Left ventricle myocardium inferior (tissue), 1 donor: ENCODE data around the gene CCDC57. TPM values are rescaled to one million over a fixed set of nuclear protein-coding genes. Genes with fewer than 3 reads are reported as not detected.
"Not testable (repeated sequence)": the region's sequence is repeated elsewhere in the genome, so short reads cannot be mapped to it uniquely, and the experiment has no call there.

Experiments used
- DNase-seq: peaks from one replicate; pipeline ENCODE4 v3.0.0-alpha.2; 2020
- H3K27ac ChIP-seq: fragments of 200-600 bp; replicated peaks from 2 replicates; pipeline ENCODE4 v1.8.0; 2021
- H3K27me3 ChIP-seq: fragments of 200-600 bp; 2 replicates; pipeline ENCODE4 v1.8.0; 2021; ENCODE audit warnings: low read depth
- H3K36me3 ChIP-seq: fragments of 200-600 bp; 2 replicates; pipeline ENCODE4 v1.8.0; 2021
- H3K4me1 ChIP-seq: fragments of 200-600 bp; 2 replicates; pipeline ENCODE4 v1.8.0; 2021
- H3K4me3 ChIP-seq: fragments of 200-600 bp; 2 replicates; pipeline ENCODE4 v1.8.0; 2021; ENCODE audit warnings: mild to moderate bottlenecking, moderate library complexity
- H3K9me3 ChIP-seq: fragments of 200-600 bp; replicated peaks from 2 replicates; pipeline ENCODE4 v1.8.0; 2021
- intact Hi-C: fragments of 100-400 bp; cut with micrococcal nuclease; formaldehyde crosslinking; loops from one replicate; pipeline ENCODE4 v1.11.0; 2022
- total RNA-seq: library from RNA; stranded (reverse); fragmentation: NEBNext Ultra II Directional; extraction: Animal tissue kit (Norgen Biotek cat#: 25700); gene quantifications from one replicate; pipeline ENCODE4 v1.2.1, GENCODE V29; 2021
- TF ChIP-seq, protein P1 (sequence below): fragments of 200-600 bp; IDR thresholded peaks from 2 replicates; pipeline ENCODE4 v1.8.0; 2021; ENCODE audit warnings: antibody characterized with exemption, mild to moderate bottlenecking, borderline replicate concordance
- donor health status: DM: no; HTN: yes; CAD: no; lungs with severe emphysema.

Gene CCDC57
- total RNA-seq, 1 donor from 2014 or later = 8.1 TPM

DNA sequence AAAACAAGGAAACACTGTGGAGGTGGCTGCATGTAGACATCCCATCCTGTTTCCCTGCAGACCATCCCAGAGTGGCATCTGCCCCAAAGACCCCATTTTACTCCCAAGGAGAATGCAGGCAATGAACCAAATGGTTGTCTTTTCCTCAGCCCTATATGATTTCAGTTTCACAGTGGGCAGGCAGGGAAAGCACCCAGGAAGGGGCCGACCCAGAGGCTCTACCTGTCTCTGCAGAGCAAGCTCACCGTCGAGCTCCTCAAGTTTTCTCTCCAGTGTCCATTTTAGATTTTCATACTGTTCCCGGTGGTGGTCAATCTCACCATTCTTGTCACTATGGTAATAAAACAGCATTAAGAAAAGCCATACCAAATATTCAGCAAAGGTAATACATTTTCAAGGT is 14.6 kb downstream of the CCDC57 start:
- Histone ChIP-seq H3K36me3 (peaks cover 37% of the 10 kb centered on the region), H3K27me3 (no peaks in the 10 kb centered on the region), H3K4me3 (no peak overlapping the region), H3K4me1 (no peaks in the 10 kb centered on the region), H3K9me3 (no peaks in the 10 kb centered on the region), H3K27ac (no peak overlapping the region)
- DNase-seq = no peak
- intact Hi-C loops = no loop called here
- TF ChIP-seq, protein P1, sequence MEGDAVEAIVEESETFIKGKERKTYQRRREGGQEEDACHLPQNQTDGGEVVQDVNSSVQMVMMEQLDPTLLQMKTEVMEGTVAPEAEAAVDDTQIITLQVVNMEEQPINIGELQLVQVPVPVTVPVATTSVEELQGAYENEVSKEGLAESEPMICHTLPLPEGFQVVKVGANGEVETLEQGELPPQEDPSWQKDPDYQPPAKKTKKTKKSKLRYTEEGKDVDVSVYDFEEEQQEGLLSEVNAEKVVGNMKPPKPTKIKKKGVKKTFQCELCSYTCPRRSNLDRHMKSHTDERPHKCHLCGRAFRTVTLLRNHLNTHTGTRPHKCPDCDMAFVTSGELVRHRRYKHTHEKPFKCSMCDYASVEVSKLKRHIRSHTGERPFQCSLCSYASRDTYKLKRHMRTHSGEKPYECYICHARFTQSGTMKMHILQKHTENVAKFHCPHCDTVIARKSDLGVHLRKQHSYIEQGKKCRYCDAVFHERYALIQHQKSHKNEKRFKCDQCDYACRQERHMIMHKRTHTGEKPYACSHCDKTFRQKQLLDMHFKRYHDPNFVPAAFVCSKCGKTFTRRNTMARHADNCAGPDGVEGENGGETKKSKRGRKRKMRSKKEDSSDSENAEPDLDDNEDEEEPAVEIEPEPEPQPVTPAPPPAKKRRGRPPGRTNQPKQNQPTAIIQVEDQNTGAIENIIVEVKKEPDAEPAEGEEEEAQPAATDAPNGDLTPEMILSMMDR = no peak

DNA sequence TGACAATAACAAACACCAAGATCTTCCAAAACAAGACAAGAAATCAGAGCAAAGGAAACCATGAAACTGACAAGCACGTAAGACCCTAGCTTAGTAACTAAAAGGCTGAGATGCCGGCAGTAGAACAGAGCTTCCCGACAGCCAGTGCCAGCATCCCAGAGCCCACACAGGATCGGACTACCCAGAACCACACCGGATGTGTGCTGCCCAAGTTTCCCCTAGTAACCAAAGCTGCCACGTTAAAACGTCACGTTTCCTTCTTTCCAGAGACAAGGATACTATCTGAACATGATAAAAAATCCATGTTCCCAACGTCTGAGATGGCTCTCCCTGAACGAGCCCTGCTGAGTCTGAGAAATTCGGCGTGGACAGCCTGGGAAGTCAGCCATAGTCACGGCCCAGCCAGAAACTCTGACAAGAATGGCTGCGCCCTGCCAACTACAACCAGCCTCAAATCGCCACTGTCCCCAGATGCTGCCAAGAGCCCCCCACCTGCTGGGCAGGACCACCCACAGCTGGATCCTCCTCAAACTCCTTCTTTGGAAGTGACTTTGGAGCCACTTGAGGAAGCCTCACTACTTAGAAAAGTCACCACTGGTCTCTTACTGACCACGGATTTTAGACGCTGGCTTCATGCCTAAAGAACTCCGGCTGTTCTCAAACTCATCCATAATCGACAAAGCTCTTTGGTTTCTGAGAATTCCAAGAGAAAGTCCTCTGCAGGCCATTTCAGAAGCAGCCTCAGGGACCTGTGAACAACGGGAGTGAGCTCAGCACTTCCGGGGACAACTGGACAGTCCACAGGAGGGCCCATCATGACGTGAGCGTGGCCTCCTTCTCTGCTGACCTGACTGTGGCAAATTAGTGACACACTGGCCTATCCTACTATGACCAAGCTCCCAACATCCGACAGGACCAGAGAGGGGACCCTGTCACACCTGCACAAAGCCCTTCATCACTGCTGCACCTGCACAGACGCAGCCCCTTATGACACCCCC is 16.7 kb downstream of the CCDC57 start:
- intact Hi-C loops = no loop called here
- TF ChIP-seq, protein P1 = no peak
- no peaks in the 10 kb centered on the region for H3K27me3 ChIP-seq
- peak overlapping the region; percentile 2 for H3K4me3 ChIP-seq
- H3K9me3 ChIP-seq = no peaks in the 10 kb centered on the region
- peaks cover 49% of the 10 kb centered on the region for H3K36me3 ChIP-seq
- peak overlapping the region; percentile 43 for H3K27ac ChIP-seq
- DNase-seq = no peak
- no peaks in the 10 kb centered on the region for H3K4me1 ChIP-seq

DNA sequence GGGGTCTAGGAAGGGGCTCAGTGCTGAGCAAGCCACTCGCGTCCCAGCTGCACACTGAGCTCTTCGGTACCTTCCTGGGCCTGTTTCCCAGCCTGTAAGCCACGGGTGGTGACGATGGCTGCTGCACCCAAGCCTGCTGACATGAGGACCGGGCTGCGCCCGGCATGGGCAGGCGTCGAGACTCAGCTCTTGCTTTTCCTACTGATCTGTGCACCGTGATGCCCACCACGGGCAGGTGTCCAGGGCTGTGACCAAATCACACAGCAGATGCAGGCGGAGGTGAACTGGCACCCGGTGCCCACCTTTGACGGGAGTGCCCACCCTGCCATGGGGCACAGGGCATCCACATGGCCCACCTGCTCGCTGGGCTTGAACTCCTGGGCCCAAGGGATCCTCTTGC is 17.9 kb downstream of the CCDC57 start:
- no peak for DNase-seq
- Histone ChIP-seq H3K4me1 (no peaks in the 10 kb centered on the region), H3K4me3 (no peak overlapping the region), H3K9me3 (no peaks in the 10 kb centered on the region), H3K36me3 (peaks cover 48% of the 10 kb centered on the region), H3K27ac (no peak overlapping the region), H3K27me3 (no peaks in the 10 kb centered on the region)
- intact Hi-C loops = no loop called here
- TF ChIP-seq, protein P1 = no peak

DNA sequence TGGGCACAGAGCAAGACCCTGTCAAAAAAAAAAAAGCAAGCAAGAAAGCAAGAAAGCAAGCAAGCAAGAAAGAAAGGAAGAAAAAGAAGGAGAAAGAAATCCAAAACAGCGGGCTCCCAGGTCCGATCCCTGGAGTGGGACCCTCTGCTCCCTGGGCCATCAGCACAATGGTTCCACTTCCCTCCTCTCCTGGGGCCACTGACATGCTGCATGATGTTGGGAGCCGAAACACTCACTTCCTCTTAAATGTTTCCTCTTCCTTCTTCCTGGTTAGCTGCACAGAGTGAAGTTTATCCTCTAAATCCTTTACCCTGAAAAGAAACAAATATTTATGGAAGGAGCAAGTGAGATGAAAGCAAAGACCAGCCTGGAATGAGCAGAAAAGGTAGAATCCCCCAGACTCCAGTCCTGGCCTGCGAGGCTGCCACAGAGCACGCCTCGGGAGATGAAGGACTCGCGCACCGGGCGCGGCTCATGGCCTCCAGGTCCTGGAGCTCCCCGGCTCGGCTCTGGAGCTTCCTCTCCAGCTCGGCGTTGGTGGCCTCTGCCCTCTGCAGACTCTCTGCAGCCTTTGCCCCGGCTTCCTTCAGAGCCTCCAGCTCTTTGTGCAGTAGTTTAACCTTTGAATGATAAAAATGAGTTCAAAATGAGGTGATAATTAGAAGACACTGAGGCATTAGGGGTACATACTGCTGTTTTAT is 19.0 kb downstream of the CCDC57 start:
- H3K4me1 ChIP-seq = no peaks in the 10 kb centered on the region
- H3K4me3 ChIP-seq = peak overlapping the region; percentile 22
- intact Hi-C loops = no loop called here
- no peak for DNase-seq
- H3K27me3 ChIP-seq = no peaks in the 10 kb centered on the region
- peaks cover 44% of the 10 kb centered on the region for H3K36me3 ChIP-seq
- H3K9me3 ChIP-seq = no peaks in the 10 kb centered on the region
- H3K27ac ChIP-seq = peak overlapping the region; percentile 3
- TF ChIP-seq, protein P1 = no peak

DNA sequence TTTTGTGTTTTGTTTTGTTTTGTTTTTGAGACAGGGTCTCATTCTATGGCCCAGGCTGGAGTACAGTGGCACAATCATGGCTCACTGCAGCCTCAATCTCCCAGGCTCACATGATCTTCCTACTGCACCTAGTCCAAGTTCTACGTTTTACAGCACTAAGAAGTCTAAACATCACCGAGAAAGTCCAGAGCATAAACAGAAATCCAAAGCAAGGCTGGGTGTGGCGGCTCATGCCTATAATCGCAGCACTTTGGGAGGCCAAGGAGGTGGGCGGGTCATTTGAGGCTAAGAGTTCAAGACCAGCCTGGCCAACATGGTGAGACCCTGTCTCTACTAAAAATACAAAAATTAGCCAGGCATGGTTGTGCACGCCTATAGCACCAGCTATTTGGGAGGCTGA is 19.6 kb downstream of the CCDC57 start:
- DNase-seq, H3K9me3 ChIP-seq, H3K27me3 ChIP-seq, H3K27ac ChIP-seq, H3K4me1 ChIP-seq, intact Hi-C loops, H3K4me3 ChIP-seq: not testable (repeated sequence)
- peaks cover 42% of the 10 kb centered on the region for H3K36me3 ChIP-seq
